Measurements from ENCODE around the gene CHST14. TPM values are rescaled to one million over a fixed set of nuclear protein-coding genes. Genes with fewer than 3 reads are reported as not detected.

CHST14 gene
- total RNA-seq, 1 donor from 2014 or later, result 5.3 TPM

Other genes starting within 250 kb of the CHST14 start
- gene PAK6, start 231.9 kb upstream of the CHST14 start, total RNA-seq, result not detected
- not detected for gene ANKRD63, start 187.9 kb upstream of the CHST14 start, total RNA-seq
- gene PLCB2, start 163.0 kb upstream of the CHST14 start, total RNA-seq, result 8.7 TPM
- gene INAFM2, start 147.3 kb upstream of the CHST14 start, total RNA-seq, result 7.7 TPM
- gene CCDC9B, start 130.0 kb upstream of the CHST14 start, total RNA-seq, result 16.6 TPM
- not detected for gene PHGR1, start 120.0 kb upstream of the CHST14 start, total RNA-seq
- gene DISP2, start 112.8 kb upstream of the CHST14 start, total RNA-seq, result 0.25 TPM
- gene KNSTRN, start 88.3 kb upstream of the CHST14 start, total RNA-seq, result 9.2 TPM
- gene IVD, start 65.2 kb upstream of the CHST14 start, total RNA-seq, result 229 TPM
- 12.8 TPM for gene BAHD1, start 30.0 kb upstream of the CHST14 start, total RNA-seq
- gene CCDC32, start 94.1 kb downstream of the CHST14 start, total RNA-seq, result 6.5 TPM
- 7.4 TPM for gene RPUSD2, start 98.3 kb downstream of the CHST14 start, total RNA-seq
- gene KNL1, start 123.3 kb downstream of the CHST14 start, total RNA-seq, result 1.7 TPM
- 0.38 TPM for gene RAD51, start 224.2 kb downstream of the CHST14 start, total RNA-seq